RWPE1 (cell line): ENCODE results near the gene HYOU1.

ENCODE experiments used
- CTCF ChIA-PET: fragments of 350-600 bp; sonication (Branson Sonifier 250); formaldehyde crosslinking; extraction: SDS; loops from one replicate; lab custom pipeline; 2021; lab: Yijun Ruan, JAX
- POLR2A ChIA-PET: fragments of 400-600 bp; formaldehyde crosslinking; extraction: SDS; loops from one replicate; lab custom pipeline; 2020; ENCODE audit warnings: antibody characterized with exemption; ENCODE audit not compliant: low non-redundant PET; lab: Yijun Ruan, JAX
- DNase-seq: peaks from one replicate; pipeline ENCODE4 v3.0.0; 2012; ENCODE audit warnings: low spot score
- H3K27ac ChIP-seq: fragments of 450-650 bp; 2 replicates; pipeline ENCODE4 v1.5.1; 2017
- TF ChIP-seq, protein P1 (sequence below): fragments of 450-650 bp; conservative IDR thresholded peaks from 2 replicates; pipeline ENCODE4 v1.5.1; 2017; ENCODE audit warnings: low read depth, mild to moderate bottlenecking

Gene HYOU1

DNA sequence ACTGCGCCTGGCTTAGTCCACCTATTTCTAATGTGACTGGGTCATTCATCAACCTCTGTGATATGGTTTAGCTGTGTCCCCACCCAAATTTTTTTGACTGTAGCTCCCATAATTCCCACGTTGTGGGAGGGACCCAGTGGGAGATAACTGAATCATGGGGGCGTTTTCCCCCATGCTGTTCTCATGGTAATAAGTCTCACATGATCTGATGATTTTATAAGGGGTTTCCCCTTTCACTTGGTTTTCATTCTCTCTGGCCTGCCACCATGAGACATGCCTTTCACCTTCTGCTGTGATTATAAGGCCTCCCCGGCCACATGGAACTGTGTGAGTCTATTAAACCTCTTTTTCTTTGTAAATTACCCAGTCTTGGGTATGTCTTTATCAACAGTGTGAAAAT is 50.3 kb downstream of the HYOU1 start:
- POLR2A ChIA-PET: no interaction called here

DNA sequence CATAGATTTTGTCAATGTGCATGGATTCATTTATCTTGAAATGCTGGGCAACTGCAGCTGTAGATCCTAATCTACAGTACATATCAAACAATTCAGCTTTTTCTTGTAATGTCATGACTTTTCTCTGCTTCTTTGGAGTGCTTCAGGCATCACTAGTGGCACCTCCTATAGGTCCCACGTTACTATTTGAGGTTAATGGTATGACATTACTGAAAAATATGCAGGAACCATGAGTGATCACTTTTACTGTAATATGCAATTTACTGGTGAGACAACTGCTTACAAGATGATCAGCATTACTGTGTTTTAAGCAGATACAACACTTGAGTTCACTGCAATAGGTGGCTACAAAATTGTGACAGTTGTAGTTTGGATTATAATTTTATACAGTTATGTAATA is 56.1 kb downstream of the HYOU1 start:
- no peak for DNase-seq
- ChIA-PET CTCF (interaction anchor here (0.6 kb wide), 1 partner anchor 408 kb away, joined by 3 read pairs; no protein-coding TSS in a partner anchor), POLR2A (no interaction called here)
- TF ChIP-seq, protein P1, sequence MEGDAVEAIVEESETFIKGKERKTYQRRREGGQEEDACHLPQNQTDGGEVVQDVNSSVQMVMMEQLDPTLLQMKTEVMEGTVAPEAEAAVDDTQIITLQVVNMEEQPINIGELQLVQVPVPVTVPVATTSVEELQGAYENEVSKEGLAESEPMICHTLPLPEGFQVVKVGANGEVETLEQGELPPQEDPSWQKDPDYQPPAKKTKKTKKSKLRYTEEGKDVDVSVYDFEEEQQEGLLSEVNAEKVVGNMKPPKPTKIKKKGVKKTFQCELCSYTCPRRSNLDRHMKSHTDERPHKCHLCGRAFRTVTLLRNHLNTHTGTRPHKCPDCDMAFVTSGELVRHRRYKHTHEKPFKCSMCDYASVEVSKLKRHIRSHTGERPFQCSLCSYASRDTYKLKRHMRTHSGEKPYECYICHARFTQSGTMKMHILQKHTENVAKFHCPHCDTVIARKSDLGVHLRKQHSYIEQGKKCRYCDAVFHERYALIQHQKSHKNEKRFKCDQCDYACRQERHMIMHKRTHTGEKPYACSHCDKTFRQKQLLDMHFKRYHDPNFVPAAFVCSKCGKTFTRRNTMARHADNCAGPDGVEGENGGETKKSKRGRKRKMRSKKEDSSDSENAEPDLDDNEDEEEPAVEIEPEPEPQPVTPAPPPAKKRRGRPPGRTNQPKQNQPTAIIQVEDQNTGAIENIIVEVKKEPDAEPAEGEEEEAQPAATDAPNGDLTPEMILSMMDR: no peak
- H3K27ac ChIP-seq: no peak overlapping the region; the same call in 1 of the 2 replicates

More for the DNA sequence above, 50.3 kb downstream of the HYOU1 start:
- H3K27ac ChIP-seq: no peak overlapping the region; the same call in 1 of the 2 replicates
- TF ChIP-seq, protein P1: no peak
- CTCF ChIA-PET: no interaction called here
- no peak for DNase-seq

DNA sequence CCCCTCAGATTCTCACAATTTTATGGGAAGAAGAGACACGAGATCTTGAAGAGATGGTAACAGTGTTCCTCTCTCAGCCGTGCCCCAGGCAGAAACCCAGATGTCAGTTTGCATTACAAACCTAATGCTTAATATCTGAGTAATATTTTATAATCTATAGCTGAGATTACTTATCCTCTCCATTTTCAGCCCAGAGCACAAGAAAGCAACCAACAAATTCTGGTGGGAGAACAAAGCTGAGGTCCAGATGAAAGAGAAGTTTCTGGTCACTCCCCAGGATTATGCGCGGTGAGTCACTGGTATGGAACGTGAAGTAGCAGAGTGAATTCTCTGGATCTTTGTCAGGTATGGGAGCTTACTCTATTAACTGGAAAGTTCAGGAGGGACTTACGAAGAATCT is 58.2 kb downstream of the HYOU1 start:
- CTCF ChIA-PET: interaction anchor here (1.0 kb wide), 3 partner anchors 16 to 89 kb away, joined by 3 to 4 read pairs (median 4); no protein-coding TSS in a partner anchor
- TF ChIP-seq, protein P1: no peak
- peak; percentile 82 for DNase-seq
- peak overlapping the region; percentile 83 for H3K27ac ChIP-seq
- POLR2A ChIA-PET: no interaction called here

DNA sequence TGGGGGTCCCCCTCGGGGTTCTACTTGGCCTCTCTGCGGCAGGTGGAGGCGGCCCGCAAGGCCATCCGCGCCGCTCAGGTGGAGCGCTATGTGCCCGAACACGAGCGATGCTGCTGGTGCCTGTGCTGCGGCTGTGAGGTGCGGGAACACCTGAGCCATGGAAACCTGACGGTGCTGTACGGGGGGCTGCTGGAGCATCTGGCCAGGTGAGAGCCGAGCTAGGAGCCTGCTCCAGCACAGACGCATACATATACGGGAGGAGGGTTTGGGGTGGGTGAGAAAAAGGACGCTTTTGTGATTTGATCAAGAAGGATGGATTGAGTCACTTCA is 58.7 kb downstream of the HYOU1 start:
- TF ChIP-seq, protein P1: no peak
- H3K27ac ChIP-seq: peak overlapping the region; percentile 83
- ChIA-PET POLR2A (no interaction called here), CTCF (interaction anchor here (1.0 kb wide), 3 partner anchors 16 to 89 kb away, joined by 3 to 4 read pairs (median 4); no protein-coding TSS in a partner anchor)
- DNase-seq: no peak

DNA sequence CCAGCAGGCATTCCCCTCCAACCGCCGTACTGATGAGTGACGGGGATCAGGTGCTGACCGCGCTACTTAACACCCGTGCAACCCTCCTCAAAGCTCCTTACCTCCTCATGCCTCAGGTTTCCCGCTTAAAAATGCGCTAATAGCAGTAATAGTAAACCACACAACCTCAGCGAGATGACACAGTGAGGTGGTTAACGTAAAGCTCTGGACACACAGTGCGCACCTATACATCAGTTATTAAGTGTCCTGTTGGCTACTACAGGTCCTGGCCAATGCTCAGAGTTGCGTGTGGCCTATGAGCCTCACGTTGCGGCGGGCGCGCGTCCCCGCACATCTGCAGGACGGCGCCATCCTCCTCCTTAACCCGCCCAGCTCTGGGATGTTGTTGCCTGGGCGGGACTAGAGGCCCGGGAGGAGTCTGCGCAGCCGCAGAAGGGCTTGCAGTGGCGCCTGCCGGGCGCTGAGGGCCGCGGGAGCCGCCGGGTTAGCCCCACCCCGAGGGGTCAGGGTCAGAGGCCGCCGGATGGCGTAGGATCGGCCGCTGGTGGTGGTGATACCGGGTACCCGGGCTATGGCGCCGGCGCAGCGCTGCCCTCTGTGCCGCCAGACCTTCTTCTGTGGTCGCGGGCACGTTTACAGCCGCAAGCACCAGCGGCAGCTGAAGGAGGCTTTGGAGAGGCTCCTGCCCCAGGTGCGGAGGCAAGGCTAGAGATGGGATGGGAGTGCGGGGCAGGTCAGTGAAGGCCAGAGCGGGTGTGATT is 59.2 kb downstream of the HYOU1 start, which contains the start of gene CENATAC:
CENATAC (plus strand) TSS at position 512 of the 761 bp plus-strand sequence; CDS start at position 572, 60 bp downstream.
- TF ChIP-seq, protein P1: no peak
- CTCF ChIA-PET: interaction anchor here (0.6 to 1.0 kb wide), 2 partner anchors 18 to 1766 kb away, joined by 3 read pairs; partner anchors contain the start of genes PCSK7 and RNF214
- H3K27ac ChIP-seq: peak within 1 kb of the TSS; percentile 83
- peak; percentile 99 for DNase-seq
- POLR2A ChIA-PET: interaction anchor here (0.5 kb wide), 1 partner anchor 13 kb away, joined by 3 read pairs; no protein-coding TSS in a partner anchor

DNA sequence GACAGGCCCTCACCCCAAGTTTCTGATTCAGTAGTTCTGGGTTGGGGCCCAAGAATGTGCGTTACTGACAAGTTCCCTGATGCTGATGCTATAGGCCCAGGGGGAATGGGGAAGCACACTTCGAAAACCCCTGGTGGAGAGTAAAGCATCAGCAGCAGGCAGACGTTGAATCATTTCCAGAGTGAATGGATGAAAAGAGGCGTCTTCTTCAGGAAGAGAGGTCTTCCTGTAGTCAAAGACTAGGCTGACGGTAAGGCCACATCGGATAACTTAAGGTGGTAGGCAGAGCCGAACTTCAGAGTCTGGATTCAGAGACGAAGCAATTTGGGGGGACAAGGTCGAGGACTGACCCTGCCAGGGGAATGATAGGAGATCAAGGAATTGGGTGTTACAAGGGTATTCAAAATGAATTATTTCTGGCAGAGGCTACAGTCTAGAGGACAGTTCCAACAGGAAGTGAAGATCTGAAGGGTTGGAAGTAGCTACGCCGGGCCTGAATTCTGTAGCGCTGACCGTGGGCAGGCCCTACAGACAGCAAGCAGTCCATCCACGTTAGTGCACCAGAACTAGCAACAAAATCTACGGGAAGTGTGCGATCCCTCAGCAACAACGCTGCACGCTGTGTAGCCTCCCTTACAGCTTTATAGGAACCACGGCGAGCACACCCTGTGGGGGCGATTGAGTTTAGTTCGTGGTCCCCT is 59.9 kb downstream of the HYOU1 start:
- POLR2A ChIA-PET: interaction anchor here (0.5 kb wide), 1 partner anchor 12 kb away, joined by 3 read pairs; no protein-coding TSS in a partner anchor
- CTCF ChIA-PET: interaction anchor here (0.6 to 1.0 kb wide), 2 partner anchors 19 to 1765 kb away, joined by 3 read pairs; partner anchors contain the start of genes PCSK7 and RNF214
- no peak for DNase-seq
- peak overlapping the region; percentile 83 for H3K27ac ChIP-seq
- TF ChIP-seq, protein P1: no peak
